T-helper 17 cell (primary cell): ENCODE measurements around the gene TBC1D1. TPM values are rescaled to one million over a fixed set of nuclear protein-coding genes. Genes with fewer than 3 reads are reported as not detected.

Experiments
- ATAC-seq: fragments of 150-1000 bp; cut with Tn5 transposase; 2 replicates; pipeline ENCODE4 v1.10.0; 2021; ENCODE audit warnings: mild to moderate bottlenecking, moderate library complexity
- DNase-seq, 3 donors: peaks; one replicate each; pipeline versions ENCODE4 v3.0.0 to v3.0.0-alpha.2; 2020 to 2021
- H3K9me3 ChIP-seq: one replicate; pipeline ENCODE4 v1.7.0; 2013; ENCODE audit warnings: low read length, mild to moderate bottlenecking; ENCODE audit not compliant: control insufficient read depth, poor library complexity, severe bottlenecking
- H3K27ac Mint-ChIP-seq: one replicate; pipeline ENCODE4 v1.8.0; 2022; ENCODE audit warnings: mild to moderate bottlenecking, moderate library complexity, mixed read lengths
- H3K27me3 Mint-ChIP-seq: one replicate; pipeline ENCODE4 v1.8.0; 2022; ENCODE audit warnings: mixed read lengths
- H3K36me3 Mint-ChIP-seq: one replicate; pipeline ENCODE4 v1.8.0; 2022; ENCODE audit warnings: low read depth, mixed read lengths
- H3K4me1 Mint-ChIP-seq: one replicate; pipeline ENCODE4 v1.8.0; 2022; ENCODE audit warnings: mild to moderate bottlenecking, mixed read lengths
- H3K4me3 Mint-ChIP-seq: one replicate; pipeline ENCODE4 v1.8.0; 2022; ENCODE audit warnings: mild to moderate bottlenecking, moderate library complexity, mixed read lengths
- total RNA-seq, 4 donors: library from RNA in 2 of 4; stranded (reverse) in 2 of 4; gene quantifications; one replicate each; pipeline ENCODE4 v1.2.3 and lab custom pipeline; 2022 to 2026

Gene TBC1D1
- total RNA-seq, 2 donors from 2014 or later: 45.5 to 51.1 TPM

DNA sequence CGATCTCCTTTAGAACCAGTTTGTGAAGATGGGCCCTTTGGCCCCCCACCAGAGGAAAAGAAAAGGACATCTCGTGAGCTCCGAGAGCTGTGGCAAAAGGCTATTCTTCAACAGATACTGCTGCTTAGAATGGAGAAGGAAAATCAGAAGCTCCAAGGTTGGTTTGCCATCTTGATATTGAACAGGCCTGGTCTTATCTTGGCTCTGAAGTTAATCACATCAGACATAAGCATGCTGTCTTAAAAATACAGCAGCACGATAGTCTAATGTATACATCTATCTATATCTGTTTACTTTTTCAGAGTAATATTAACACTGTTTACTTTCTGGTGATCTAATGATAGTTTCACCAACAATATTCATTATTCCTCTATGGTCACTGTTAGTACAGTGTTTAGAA, 199.1 kb downstream of the TBC1D1 start:
- Mint-ChIP-seq H3K36me3 (peaks cover 8% of the 10 kb centered on the region), H3K4me3 (no peak overlapping the region)
- ATAC-seq: no peak

DNA sequence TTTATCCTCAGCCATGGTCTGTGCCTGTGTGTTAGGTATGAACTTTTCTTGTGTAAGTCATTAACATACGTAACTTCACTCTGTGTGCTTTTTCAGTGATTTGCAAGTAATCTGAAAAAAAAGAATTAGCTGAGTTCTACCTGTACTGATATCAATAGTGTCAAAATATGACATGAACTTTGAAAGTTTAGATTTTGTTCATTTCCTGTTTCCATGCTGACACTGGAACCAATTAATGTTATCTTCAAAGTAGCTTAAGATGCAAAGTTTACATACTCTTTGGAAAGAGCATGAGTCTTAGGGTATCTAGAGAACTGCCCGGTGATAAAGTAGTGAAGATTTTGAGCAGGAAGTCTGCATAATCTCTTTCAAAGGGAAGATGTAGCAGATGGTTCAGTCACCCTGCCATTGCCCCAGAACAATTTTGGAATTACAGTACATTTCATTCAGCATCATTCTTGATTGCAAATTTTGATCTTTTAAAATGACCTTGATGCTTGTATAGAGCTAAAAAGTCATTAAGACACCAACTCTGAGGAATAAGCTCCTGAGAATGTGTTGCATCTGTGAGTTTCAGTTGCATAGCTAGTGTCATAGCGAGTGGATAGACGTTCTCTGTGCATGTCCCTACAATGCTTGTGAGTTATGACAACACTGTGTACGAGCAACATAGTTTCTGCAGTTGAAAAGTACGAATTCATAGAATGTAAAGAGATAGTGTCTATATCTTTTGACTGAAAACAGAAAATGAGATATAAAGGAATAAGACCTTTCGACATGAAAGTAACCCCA, 199.8 kb downstream of the TBC1D1 start:
- ATAC-seq: no peak
- DNase-seq: no peak
- H3K9me3 ChIP-seq: no peaks in the 10 kb centered on the region
- Mint-ChIP-seq H3K27ac (peak overlapping the region; percentile 16), H3K27me3 (no peaks in the 10 kb centered on the region), H3K4me1 (peaks cover 11% of the 10 kb centered on the region), H3K36me3 (peaks cover 11% of the 10 kb centered on the region), H3K4me3 (no peak overlapping the region)

More for the DNA sequence above, 199.1 kb downstream of the TBC1D1 start:
- H3K9me3 ChIP-seq: no peaks in the 10 kb centered on the region
- no peak for DNase-seq
- no peaks in the 10 kb centered on the region for H3K27me3 Mint-ChIP-seq
- H3K4me1 Mint-ChIP-seq: peaks cover 11% of the 10 kb centered on the region
- peak overlapping the region; percentile 16 for H3K27ac Mint-ChIP-seq

DNA sequence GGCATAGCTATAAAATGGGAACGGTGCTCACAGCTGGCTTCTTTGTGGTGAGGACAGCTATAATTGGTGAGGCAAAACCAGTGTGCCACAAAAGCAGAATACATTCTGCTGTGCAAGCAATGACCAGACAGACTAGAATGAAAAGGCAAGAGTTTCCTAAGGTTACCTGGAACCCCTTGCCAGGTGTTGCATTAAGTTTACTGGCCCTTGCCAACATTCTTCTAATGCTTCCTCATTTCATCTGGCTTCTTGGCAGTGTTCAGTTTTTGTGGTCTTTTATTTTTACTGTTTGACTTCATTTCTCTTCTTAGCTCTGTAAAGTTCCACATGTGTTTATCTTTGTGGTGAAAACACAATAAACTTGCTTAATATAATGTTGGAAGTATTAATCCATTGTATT, 200.8 kb downstream of the TBC1D1 start:
- DNase-seq (no peak), ATAC-seq (no peak)
- no peaks in the 10 kb centered on the region for H3K9me3 ChIP-seq
- H3K36me3 Mint-ChIP-seq: peaks cover 11% of the 10 kb centered on the region
- H3K4me1 Mint-ChIP-seq: peaks cover 11% of the 10 kb centered on the region
- H3K27ac Mint-ChIP-seq: peak overlapping the region; percentile 16
- no peak overlapping the region for H3K4me3 Mint-ChIP-seq
- H3K27me3 Mint-ChIP-seq: no peaks in the 10 kb centered on the region

DNA sequence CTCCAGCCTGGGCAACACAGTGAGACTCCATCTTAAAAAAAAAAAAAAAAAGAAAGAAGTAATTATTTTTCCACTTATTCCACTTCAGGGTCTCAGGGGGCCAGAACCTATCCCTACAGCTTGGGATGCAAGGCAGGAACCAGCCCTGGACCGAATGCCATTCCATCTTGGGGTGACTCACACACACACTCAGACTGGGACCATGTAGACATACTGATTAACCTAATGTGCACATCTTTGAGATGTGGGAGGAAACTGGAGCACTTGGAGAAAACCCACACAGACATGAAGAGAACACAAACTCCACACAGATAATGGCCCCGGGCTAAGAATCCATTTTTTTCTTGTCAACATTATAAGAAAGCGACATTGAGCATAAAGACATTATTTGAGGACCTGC, 201.8 kb downstream of the TBC1D1 start:
- Mint-ChIP-seq H3K27me3 (no peaks in the 10 kb centered on the region), H3K4me1 (peaks cover 9% of the 10 kb centered on the region), H3K27ac (no peak overlapping the region), H3K4me3 (no peak overlapping the region), H3K36me3 (peaks cover 11% of the 10 kb centered on the region)
- DNase-seq (no peak), ATAC-seq (no peak)
- H3K9me3 ChIP-seq: no peaks in the 10 kb centered on the region

DNA sequence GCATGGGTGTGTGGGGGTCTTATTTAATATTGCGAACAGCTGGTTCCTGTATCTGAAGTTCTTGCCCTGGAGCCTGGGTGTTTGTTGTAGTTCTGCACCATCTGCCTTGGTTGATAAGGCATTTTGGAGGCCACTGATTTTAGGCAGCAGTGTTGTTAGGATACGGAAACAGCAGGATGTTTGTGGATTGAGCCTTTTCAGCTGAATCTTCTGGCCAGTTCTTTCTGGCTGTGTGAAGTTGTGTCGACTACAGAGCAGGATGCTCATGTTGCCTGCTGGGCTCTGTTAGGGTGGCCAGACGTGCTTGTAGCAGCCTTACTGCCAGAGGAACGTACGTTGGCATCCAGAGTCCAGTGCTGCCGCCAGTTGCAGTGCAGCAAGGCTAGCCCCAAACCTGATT, 203.5 kb downstream of the TBC1D1 start:
- H3K36me3 Mint-ChIP-seq: peaks cover 11% of the 10 kb centered on the region
- peaks cover 9% of the 10 kb centered on the region for H3K4me1 Mint-ChIP-seq
- ATAC-seq (no peak), DNase-seq (no peak)
- H3K27ac Mint-ChIP-seq: no peak overlapping the region
- H3K4me3 Mint-ChIP-seq: no peak overlapping the region
- no peaks in the 10 kb centered on the region for H3K9me3 ChIP-seq
- no peaks in the 10 kb centered on the region for H3K27me3 Mint-ChIP-seq

DNA sequence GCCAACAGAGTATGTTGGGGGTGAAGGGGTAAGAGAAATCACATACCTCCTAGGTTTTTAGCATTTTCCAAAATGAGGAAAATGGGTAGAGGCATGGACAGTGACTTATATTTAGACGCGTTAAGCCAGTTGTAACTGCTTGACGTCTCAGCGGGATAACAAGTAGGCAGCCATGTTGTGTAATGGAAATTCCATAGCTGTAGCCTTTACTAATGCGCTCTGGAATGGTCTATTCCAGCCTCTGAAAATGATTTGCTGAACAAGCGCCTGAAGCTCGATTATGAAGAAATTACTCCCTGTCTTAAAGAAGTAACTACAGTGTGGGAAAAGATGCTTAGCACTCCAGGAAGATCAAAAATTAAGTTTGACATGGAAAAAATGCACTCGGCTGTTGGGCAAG, 204.8 kb downstream of the TBC1D1 start:
- H3K4me1 Mint-ChIP-seq: peaks cover 2% of the 10 kb centered on the region
- no peaks in the 10 kb centered on the region for H3K9me3 ChIP-seq
- peaks cover 13% of the 10 kb centered on the region for H3K36me3 Mint-ChIP-seq
- no peak overlapping the region for H3K27ac Mint-ChIP-seq
- H3K4me3 Mint-ChIP-seq: no peak overlapping the region
- DNase-seq (no peak), ATAC-seq (no peak)
- no peaks in the 10 kb centered on the region for H3K27me3 Mint-ChIP-seq

DNA sequence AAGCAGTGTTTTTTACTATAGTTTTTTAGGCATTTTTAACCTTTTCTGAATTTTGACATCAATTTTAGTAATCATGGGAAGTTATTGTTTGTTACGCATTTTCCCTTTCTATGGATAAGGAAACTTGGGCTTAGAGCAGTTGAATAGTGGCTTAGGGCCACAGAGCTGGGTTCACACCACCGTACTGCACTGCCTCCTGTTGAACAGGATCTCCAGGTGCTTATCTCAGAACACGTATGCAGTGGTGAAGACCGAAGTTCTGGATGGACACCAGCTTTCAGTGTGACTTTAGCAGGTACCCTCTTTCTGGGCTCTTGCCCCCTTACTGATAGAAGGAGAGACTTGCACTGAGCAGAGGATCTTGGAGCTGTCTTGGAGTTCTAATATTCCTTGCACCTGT, 206.9 kb downstream of the TBC1D1 start:
- H3K4me3 Mint-ChIP-seq: no peak overlapping the region
- no peak overlapping the region for H3K27ac Mint-ChIP-seq
- H3K4me1 Mint-ChIP-seq: peaks cover 4% of the 10 kb centered on the region
- H3K27me3 Mint-ChIP-seq: no peaks in the 10 kb centered on the region
- DNase-seq (no peak), ATAC-seq (no peak)
- H3K9me3 ChIP-seq: no peaks in the 10 kb centered on the region
- H3K36me3 Mint-ChIP-seq: peaks cover 7% of the 10 kb centered on the region

DNA sequence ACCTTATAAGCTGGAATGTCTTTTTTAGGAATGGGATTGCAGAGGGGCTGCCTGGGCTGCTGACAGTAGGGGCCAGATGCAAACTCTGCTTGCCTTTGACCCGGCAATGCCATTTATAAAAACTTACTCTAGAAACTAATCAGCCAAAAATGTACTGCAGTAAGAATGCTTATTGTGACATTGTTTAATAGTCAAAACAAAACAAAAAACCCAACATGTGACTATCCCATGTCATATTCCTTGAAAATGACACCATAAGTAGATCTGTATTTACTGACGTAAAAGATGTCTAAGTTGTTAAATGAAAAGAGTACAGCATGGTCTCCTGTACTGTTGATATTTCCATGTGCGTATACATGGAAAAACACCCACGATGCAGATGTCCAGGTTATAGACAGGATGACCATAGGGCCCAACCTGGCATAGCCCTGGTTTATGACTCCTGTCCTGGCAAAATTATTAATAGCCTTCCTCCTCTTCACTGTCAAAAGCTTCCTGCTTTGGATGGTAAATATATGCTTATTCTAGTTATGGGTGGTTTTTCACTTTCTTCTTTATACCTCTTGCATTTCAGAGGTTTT, 208.2 kb downstream of the TBC1D1 start:
- Mint-ChIP-seq H3K4me1 (peaks cover 4% of the 10 kb centered on the region), H3K27me3 (no peaks in the 10 kb centered on the region), H3K27ac (peak overlapping the region; percentile 82), H3K4me3 (no peak overlapping the region), H3K36me3 (peaks cover 5% of the 10 kb centered on the region)
- no peaks in the 10 kb centered on the region for H3K9me3 ChIP-seq
- DNase-seq (no peak), ATAC-seq (no peak)

DNA sequence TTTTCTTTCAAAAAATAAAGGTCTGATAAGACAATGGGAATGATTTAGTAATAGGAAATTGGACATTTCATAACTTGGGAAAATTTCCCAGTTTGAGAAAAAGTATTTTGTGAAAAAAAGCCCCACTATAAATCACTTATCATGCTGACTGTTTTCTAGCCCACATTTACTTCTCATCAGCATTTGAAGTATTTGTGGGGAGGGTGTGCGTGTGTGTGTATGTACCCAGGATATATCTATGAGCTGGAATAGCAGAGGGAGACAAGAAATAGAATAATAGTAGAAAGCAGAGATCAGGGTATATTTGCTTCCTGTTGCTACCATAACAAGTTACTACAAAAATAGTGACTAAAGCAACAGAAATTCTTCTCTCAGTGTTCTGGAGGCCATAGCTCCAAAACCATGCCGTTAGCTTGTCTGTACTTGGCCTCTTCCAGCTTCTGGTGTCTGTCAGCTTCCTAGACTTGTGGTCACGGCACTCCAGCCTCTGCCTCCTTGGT, 209.1 kb downstream of the TBC1D1 start:
- DNase-seq: no peak
- peak overlapping the region; percentile 82 for H3K27ac Mint-ChIP-seq
- peaks cover 5% of the 10 kb centered on the region for H3K36me3 Mint-ChIP-seq
- ATAC-seq: no peak
- H3K4me3 Mint-ChIP-seq: no peak overlapping the region
- peaks cover 4% of the 10 kb centered on the region for H3K4me1 Mint-ChIP-seq
- no peaks in the 10 kb centered on the region for H3K9me3 ChIP-seq
- no peaks in the 10 kb centered on the region for H3K27me3 Mint-ChIP-seq

DNA sequence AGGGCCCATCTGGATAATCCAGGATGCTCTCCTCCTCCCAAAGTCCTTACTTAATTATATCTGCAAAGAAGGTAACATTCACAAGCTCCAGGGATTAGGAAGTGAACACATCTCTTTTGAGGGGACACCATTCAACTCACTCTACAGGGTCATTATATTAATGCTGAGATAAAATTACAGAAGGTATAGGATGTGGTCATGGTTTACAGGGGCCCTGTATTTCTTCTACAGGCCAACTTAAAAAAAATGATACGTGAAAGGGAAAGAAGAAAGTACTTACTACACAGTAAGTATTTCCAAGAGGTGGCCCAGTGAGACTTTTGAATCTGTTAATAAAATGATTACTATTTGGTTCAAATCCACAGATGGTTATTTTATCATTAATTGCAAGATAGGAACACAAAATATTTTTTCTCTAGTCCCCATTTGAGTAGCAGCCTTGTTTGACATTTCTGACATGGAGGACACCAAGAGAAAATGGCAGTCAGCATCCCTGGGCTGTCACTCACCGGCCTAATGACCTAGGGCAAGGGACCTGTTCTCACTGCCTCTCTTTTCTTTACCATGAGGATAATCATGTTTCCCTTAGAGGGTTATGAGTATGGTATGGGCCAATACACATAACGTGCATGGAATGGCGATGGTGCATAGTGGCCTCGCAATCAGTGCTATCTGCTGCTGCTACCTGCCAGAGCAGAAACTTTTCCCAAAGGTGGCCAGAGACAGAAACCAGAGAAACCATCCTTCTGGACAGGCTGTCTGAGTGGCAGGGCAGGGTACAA, 209.8 kb downstream of the TBC1D1 start:
- Mint-ChIP-seq H3K36me3 (peaks cover 3% of the 10 kb centered on the region), H3K27me3 (no peaks in the 10 kb centered on the region), H3K4me3 (no peak overlapping the region), H3K27ac (peak overlapping the region; percentile 82), H3K4me1 (peaks cover 4% of the 10 kb centered on the region)
- DNase-seq (no peak), ATAC-seq (no peak)
- no peaks in the 10 kb centered on the region for H3K9me3 ChIP-seq

DNA sequence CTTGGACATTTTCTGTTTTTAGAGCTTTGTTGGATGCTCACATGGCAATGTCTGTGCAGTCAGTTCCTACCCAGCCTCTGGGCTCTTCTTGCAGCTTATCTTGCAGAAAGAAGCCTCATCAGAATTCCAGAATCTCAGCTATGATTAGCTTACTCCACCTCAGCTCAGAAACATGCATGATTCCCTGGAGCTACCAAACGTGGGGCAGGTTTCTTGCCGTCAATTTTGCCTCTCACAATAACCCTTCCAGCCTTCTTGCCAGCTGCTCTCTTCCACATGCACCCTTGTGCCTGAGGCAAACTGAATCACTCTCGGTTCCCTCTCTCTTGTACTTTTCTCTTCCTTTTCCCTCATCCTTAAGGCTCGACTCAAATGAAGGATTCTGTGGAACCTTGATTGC, 210.7 kb downstream of the TBC1D1 start:
- no peak for ATAC-seq
- DNase-seq: no peak
- Mint-ChIP-seq H3K36me3 (peaks cover 3% of the 10 kb centered on the region), H3K27me3 (no peaks in the 10 kb centered on the region), H3K4me1 (peaks cover 4% of the 10 kb centered on the region), H3K27ac (no peak overlapping the region), H3K4me3 (no peak overlapping the region)
- no peaks in the 10 kb centered on the region for H3K9me3 ChIP-seq

DNA sequence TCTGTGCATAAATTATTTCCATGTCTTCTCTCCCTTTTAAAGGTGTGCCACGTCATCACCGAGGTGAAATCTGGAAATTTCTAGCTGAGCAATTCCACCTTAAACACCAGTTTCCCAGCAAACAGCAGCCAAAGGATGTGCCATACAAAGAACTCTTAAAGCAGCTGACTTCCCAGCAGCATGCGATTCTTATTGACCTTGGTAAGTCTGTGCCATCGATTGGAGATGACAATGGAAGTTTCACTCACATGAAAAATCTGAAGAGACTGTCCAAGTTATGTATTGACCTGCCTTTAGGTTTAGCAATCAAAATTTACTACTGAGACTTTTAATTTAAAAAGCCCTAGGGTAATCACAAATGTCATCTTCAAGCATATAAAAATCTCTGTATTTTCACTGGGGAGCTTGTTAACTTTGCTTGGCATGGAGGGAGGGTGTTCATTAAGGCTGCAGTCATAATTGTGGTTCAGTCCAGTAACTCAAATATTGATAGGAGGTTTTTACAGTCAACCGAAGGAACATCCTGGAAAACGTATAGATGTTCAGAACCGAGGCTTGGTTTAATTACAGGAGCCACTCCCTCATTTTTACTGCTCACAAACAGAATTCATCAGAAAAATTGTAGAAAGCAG, 212.2 kb downstream of the TBC1D1 start:
- H3K36me3 Mint-ChIP-seq: peaks cover 5% of the 10 kb centered on the region
- H3K27me3 Mint-ChIP-seq: no peaks in the 10 kb centered on the region
- DNase-seq (no peak), ATAC-seq (no peak)
- H3K4me3 Mint-ChIP-seq: no peak overlapping the region
- H3K9me3 ChIP-seq: no peaks in the 10 kb centered on the region
- H3K27ac Mint-ChIP-seq: no peak overlapping the region
- H3K4me1 Mint-ChIP-seq: peaks cover 7% of the 10 kb centered on the region
